ENCODE measurements around the gene CNPPD1. TPM values are rescaled to one million over a fixed set of nuclear protein-coding genes. Genes with fewer than 3 reads are reported as not detected.

CNPPD1 gene
- total RNA-seq, 1 experiment from 2014 or later = 62.9 TPM

DNA sequence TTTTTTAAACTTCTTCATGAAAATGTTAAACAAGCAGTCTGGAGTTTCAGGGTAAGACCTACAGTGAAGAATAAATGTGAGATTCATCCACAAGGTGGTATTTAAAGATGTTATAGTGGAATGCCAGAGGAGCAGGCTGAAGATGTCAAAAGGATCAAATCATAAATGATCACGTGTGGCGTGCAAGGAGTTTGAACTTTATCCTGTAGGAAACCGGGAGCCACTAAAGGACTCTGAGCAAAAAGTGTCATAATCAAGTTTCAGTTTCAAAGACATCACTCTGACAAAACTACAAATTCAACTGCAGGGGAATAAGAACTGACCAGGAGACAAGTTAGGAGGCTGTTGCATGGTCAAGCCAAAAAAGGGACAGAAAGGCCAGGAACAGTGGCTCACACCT is 36.0 kb downstream of the CNPPD1 start:
- H3K27ac Mint-ChIP-seq (ENCODE audit: unreplicated experiment) = no peak overlapping the region
- POLR2A ChIA-PET = no interaction called here
- intact Hi-C loops (cut with micrococcal nuclease; ENCODE audit: unreplicated experiment) = no loop called here

DNA sequence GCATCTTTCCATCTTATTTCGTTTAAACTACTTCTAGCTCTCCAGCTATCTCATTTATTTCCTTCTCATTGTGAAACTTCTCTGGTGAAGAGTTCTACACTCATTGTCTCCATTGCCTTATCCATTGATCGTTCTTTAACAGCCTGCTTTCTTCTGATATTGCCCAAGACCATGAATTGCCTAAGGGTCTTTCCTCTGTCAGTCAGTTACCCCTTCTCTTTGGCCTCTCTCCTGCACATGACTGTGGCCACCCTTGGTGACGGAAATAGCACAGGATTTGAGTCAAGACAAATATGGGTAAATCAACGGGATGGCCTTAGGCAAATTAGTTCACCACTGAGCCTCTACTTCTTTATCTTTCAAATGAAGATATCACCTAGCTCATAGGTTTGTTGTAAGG is 42.7 kb downstream of the CNPPD1 start:
- Histone ChIP-seq H3K36me3 (ENCODE audit: control insufficient read depth, insufficient read depth, low read length) (no peaks in the 10 kb centered on the region), H3K4me1 (peaks cover 7% of the 10 kb centered on the region), H3K27me3 (replicated peaks; ENCODE audit: control insufficient read depth, insufficient read depth, low read length) (no peaks in the 10 kb centered on the region), H3K4me3 (ENCODE audit: low read depth, low read length) (no peak overlapping the region), H3K9me3 (no peaks in the 10 kb centered on the region)
- Mint-ChIP-seq H3K36me3 (ENCODE audit: insufficient read depth, unreplicated experiment) (no peaks in the 10 kb centered on the region), H3K27ac (ENCODE audit: unreplicated experiment) (no peak overlapping the region), H3K27me3 (ENCODE audit: insufficient read depth, unreplicated experiment) (no peaks in the 10 kb centered on the region), H3K4me1 (ENCODE audit: low read depth, unreplicated experiment) (peaks cover 12% of the 10 kb centered on the region), H3K9me3 (ENCODE audit: unreplicated experiment) (no peaks in the 10 kb centered on the region), H3K4me3 (ENCODE audit: unreplicated experiment) (no peak overlapping the region)
- intact Hi-C loops (cut with micrococcal nuclease; ENCODE audit: unreplicated experiment) = no loop called here
- DNase-seq = no peak
- POLR2A ChIA-PET = interaction anchor here (0.6 kb wide), 1 partner anchor 53 kb away, joined by 3 read pairs; no protein-coding TSS in a partner anchor
- CTCF ChIA-PET = no interaction called here
- no TSS peak for BruUV-seq (replicated peaks)
- TF ChIP-seq, protein P1, sequence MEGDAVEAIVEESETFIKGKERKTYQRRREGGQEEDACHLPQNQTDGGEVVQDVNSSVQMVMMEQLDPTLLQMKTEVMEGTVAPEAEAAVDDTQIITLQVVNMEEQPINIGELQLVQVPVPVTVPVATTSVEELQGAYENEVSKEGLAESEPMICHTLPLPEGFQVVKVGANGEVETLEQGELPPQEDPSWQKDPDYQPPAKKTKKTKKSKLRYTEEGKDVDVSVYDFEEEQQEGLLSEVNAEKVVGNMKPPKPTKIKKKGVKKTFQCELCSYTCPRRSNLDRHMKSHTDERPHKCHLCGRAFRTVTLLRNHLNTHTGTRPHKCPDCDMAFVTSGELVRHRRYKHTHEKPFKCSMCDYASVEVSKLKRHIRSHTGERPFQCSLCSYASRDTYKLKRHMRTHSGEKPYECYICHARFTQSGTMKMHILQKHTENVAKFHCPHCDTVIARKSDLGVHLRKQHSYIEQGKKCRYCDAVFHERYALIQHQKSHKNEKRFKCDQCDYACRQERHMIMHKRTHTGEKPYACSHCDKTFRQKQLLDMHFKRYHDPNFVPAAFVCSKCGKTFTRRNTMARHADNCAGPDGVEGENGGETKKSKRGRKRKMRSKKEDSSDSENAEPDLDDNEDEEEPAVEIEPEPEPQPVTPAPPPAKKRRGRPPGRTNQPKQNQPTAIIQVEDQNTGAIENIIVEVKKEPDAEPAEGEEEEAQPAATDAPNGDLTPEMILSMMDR (IDR thresholded peaks at IDR 0.05; ENCODE audit: insufficient read depth in 1 of 2, low read depth in 1 of 2, low read length in 1 of 2, severe bottlenecking in 1 of 2, unreplicated experiment in 1 of 2) = no peak

More for the DNA sequence above, 36.0 kb downstream of the CNPPD1 start:
- Histone ChIP-seq H3K4me1 (no peaks in the 10 kb centered on the region), H3K36me3 (ENCODE audit: control insufficient read depth, insufficient read depth, low read length) (peaks cover 5% of the 10 kb centered on the region), H3K9me3 (no peaks in the 10 kb centered on the region), H3K27me3 (replicated peaks; ENCODE audit: control insufficient read depth, insufficient read depth, low read length) (no peaks in the 10 kb centered on the region), H3K4me3 (ENCODE audit: low read depth, low read length) (no peak overlapping the region)
- Mint-ChIP-seq H3K36me3 (ENCODE audit: insufficient read depth, unreplicated experiment) (peaks cover 10% of the 10 kb centered on the region), H3K27me3 (ENCODE audit: insufficient read depth, unreplicated experiment) (no peaks in the 10 kb centered on the region), H3K4me3 (ENCODE audit: unreplicated experiment) (no peak overlapping the region), H3K9me3 (ENCODE audit: unreplicated experiment) (no peaks in the 10 kb centered on the region), H3K4me1 (ENCODE audit: low read depth, unreplicated experiment) (no peaks in the 10 kb centered on the region)
- CTCF ChIA-PET = interaction anchor here (1.0 kb wide), 1 partner anchor 13 kb away, joined by 3 read pairs; no protein-coding TSS in a partner anchor
- BruUV-seq (replicated peaks) = no TSS peak
- no peak for DNase-seq
- TF ChIP-seq, protein P1 (IDR thresholded peaks at IDR 0.05; ENCODE audit: insufficient read depth in 1 of 2, low read depth in 1 of 2, low read length in 1 of 2, severe bottlenecking in 1 of 2, unreplicated experiment in 1 of 2) = no peak

DNA sequence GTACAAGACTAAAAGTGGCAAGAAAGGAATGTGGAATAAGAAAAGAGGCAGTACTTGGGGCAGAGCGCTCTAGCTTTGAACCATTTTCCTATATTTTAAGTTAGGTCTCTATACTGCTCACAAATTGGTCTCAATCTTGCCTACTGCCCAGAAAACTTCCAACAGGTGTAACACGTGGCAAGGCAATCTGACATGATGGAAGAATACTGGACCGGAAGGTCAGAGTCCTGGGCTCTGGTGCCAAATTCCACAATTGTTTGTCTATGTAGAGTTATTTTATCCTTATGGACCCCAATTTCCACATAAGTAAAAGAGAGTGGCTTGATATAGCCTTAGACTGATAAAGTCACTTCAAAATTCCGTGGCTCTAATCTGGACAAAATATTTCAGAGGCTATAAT is 45.0 kb downstream of the CNPPD1 start:
- H3K4me3 ChIP-seq (ENCODE audit: low read depth, low read length) = no peak overlapping the region
- H3K9me3 ChIP-seq = no peaks in the 10 kb centered on the region
- TF ChIP-seq, protein P1 (IDR thresholded peaks at IDR 0.05; ENCODE audit: insufficient read depth in 1 of 2, low read depth in 1 of 2, low read length in 1 of 2, severe bottlenecking in 1 of 2, unreplicated experiment in 1 of 2) = no peak
- H3K4me3 Mint-ChIP-seq (ENCODE audit: unreplicated experiment) = no peak overlapping the region
- BruUV-seq (replicated peaks) = no TSS peak
- no peaks in the 10 kb centered on the region for H3K9me3 Mint-ChIP-seq (ENCODE audit: unreplicated experiment)
- POLR2A ChIA-PET = no interaction called here
- H3K27ac Mint-ChIP-seq (ENCODE audit: unreplicated experiment) = no peak overlapping the region
- no peaks in the 10 kb centered on the region for H3K27me3 ChIP-seq (replicated peaks; ENCODE audit: control insufficient read depth, insufficient read depth, low read length)
- peaks cover 29% of the 10 kb centered on the region for H3K4me1 ChIP-seq
- H3K27me3 Mint-ChIP-seq (ENCODE audit: insufficient read depth, unreplicated experiment) = no peaks in the 10 kb centered on the region
- H3K4me1 Mint-ChIP-seq (ENCODE audit: low read depth, unreplicated experiment) = peaks cover 27% of the 10 kb centered on the region
- no peak for DNase-seq
- H3K36me3 ChIP-seq (ENCODE audit: control insufficient read depth, insufficient read depth, low read length) = no peaks in the 10 kb centered on the region
- CTCF ChIA-PET = no interaction called here
- peaks cover 2% of the 10 kb centered on the region for H3K36me3 Mint-ChIP-seq (ENCODE audit: insufficient read depth, unreplicated experiment)
- intact Hi-C loops (cut with micrococcal nuclease; ENCODE audit: unreplicated experiment) = no loop called here
